Measurements from ENCODE around the gene PEX14. TPM values are rescaled to one million over a fixed set of nuclear protein-coding genes. Genes with fewer than 3 reads are reported as not detected.

PEX14 gene
- total and polyA plus RNA-seq, 2 experiments from 2014 or later = 17.6 to 19.6 TPM

- peaks cover 32% of the 10 kb centered on the region for H3K4me1 Mint-ChIP-seq
- H3K4me3 ChIP-seq = no peak overlapping the region
- TF ChIP-seq CREB1 (CRISPR knock-in tag; IDR thresholded peaks at IDR 0.05; ENCODE audit: low read depth) (no peak), ZNF114 (CRISPR knock-in tag; IDR thresholded peaks at IDR 0.05) (no peak), POLR2AphosphoS5 (IDR thresholded peaks at IDR 0.05; ENCODE audit: low read depth) (no peak), STAT1 (IDR thresholded peaks at IDR 0.05; ENCODE audit: unreplicated experiment) (no peak), ZNF331 (CRISPR knock-in tag; IDR thresholded peaks at IDR 0.05; ENCODE audit: low read depth) (no peak), JUNB (IDR thresholded peaks at IDR 0.05; ENCODE audit: unreplicated experiment) (no peak)
- TF ChIP-seq, protein P1, sequence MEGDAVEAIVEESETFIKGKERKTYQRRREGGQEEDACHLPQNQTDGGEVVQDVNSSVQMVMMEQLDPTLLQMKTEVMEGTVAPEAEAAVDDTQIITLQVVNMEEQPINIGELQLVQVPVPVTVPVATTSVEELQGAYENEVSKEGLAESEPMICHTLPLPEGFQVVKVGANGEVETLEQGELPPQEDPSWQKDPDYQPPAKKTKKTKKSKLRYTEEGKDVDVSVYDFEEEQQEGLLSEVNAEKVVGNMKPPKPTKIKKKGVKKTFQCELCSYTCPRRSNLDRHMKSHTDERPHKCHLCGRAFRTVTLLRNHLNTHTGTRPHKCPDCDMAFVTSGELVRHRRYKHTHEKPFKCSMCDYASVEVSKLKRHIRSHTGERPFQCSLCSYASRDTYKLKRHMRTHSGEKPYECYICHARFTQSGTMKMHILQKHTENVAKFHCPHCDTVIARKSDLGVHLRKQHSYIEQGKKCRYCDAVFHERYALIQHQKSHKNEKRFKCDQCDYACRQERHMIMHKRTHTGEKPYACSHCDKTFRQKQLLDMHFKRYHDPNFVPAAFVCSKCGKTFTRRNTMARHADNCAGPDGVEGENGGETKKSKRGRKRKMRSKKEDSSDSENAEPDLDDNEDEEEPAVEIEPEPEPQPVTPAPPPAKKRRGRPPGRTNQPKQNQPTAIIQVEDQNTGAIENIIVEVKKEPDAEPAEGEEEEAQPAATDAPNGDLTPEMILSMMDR (conservative IDR thresholded peaks at IDR 0.05; ENCODE audit: low read depth in 2 of 2) = peak; percentile 90 to 92
- no peak overlapping the region for H2AFZ ChIP-seq
- DNase-seq (ENCODE audit: low spot score) (peak; percentile 86), ATAC-seq (peak; percentile 86)
- H4K20me1 ChIP-seq (replicated peaks; ENCODE audit: insufficient read depth) = peaks cover 5% of the 10 kb centered on the region
- H3K9me3 Mint-ChIP-seq = no peaks in the 10 kb centered on the region
- no peaks in the 10 kb centered on the region for H3K36me3 ChIP-seq (ENCODE audit: insufficient read depth)
- no peaks in the 10 kb centered on the region for H3K9me2 ChIP-seq (ENCODE audit: insufficient read depth)
- H3K4me1 ChIP-seq (ENCODE audit: insufficient read depth) = peaks cover 21% of the 10 kb centered on the region
- no peak overlapping the region for H3K27ac Mint-ChIP-seq
- peaks cover 7% of the 10 kb centered on the region for H3K27me3 Mint-ChIP-seq (ENCODE audit: insufficient read depth, low read depth, poor library complexity)
- H3K4me2 ChIP-seq = 0 out of 2 replicates have a peak overlapping the region, but pooled peaks have one; percentile 1
- H3K79me2 ChIP-seq (replicated peaks; ENCODE audit: insufficient read depth) = peaks cover 56% of the 10 kb centered on the region
- peak overlapping the region; percentile 78; the same call in 1 of the 2 replicates for H3K27ac ChIP-seq (ENCODE audit: low read depth)
- no peaks in the 10 kb centered on the region for H3K27me3 ChIP-seq (ENCODE audit: insufficient read depth)
- H3K4me3 Mint-ChIP-seq = no peak overlapping the region; the same call in 2 of the 3 replicates
- no peaks in the 10 kb centered on the region for H3K36me3 Mint-ChIP-seq (ENCODE audit: low read depth)
- no peaks in the 10 kb centered on the region for H3F3A ChIP-seq (replicated peaks; ENCODE audit: low read depth)
Observed at GRCh38 chr1:10507111-10507879, 32.5 kb downstream of the PEX14 start.

GRCh38 chr1:10508511-10508951, 33.8 kb downstream of the PEX14 start:
- DNase-seq (ENCODE audit: low spot score) (peak; percentile 86), ATAC-seq (peak; percentile 69)
- Mint-ChIP-seq H3K9me3 (no peaks in the 10 kb centered on the region), H3K4me1 (peaks cover 38% of the 10 kb centered on the region), H3K27me3 (ENCODE audit: insufficient read depth, low read depth, poor library complexity) (peaks cover 7% of the 10 kb centered on the region), H3K4me3 (no peak overlapping the region), H3K27ac (peak overlapping the region; percentile 94), H3K36me3 (ENCODE audit: low read depth) (no peaks in the 10 kb centered on the region)
- H3K4me1 ChIP-seq (ENCODE audit: insufficient read depth) = peaks cover 25% of the 10 kb centered on the region
- no peaks in the 10 kb centered on the region for H3K36me3 ChIP-seq (ENCODE audit: insufficient read depth)
- H2AFZ ChIP-seq = no peak overlapping the region
- peaks cover 10% of the 10 kb centered on the region for H4K20me1 ChIP-seq (replicated peaks; ENCODE audit: insufficient read depth)
- TF ChIP-seq NANOG (IDR thresholded peaks at IDR 0.05; ENCODE audit: borderline replicate concordance) = no peak
- TF ChIP-seq EZH2 (IDR thresholded peaks at IDR 0.05; ENCODE audit: low read depth, unreplicated experiment) = no peak
- TF ChIP-seq, protein P2, sequence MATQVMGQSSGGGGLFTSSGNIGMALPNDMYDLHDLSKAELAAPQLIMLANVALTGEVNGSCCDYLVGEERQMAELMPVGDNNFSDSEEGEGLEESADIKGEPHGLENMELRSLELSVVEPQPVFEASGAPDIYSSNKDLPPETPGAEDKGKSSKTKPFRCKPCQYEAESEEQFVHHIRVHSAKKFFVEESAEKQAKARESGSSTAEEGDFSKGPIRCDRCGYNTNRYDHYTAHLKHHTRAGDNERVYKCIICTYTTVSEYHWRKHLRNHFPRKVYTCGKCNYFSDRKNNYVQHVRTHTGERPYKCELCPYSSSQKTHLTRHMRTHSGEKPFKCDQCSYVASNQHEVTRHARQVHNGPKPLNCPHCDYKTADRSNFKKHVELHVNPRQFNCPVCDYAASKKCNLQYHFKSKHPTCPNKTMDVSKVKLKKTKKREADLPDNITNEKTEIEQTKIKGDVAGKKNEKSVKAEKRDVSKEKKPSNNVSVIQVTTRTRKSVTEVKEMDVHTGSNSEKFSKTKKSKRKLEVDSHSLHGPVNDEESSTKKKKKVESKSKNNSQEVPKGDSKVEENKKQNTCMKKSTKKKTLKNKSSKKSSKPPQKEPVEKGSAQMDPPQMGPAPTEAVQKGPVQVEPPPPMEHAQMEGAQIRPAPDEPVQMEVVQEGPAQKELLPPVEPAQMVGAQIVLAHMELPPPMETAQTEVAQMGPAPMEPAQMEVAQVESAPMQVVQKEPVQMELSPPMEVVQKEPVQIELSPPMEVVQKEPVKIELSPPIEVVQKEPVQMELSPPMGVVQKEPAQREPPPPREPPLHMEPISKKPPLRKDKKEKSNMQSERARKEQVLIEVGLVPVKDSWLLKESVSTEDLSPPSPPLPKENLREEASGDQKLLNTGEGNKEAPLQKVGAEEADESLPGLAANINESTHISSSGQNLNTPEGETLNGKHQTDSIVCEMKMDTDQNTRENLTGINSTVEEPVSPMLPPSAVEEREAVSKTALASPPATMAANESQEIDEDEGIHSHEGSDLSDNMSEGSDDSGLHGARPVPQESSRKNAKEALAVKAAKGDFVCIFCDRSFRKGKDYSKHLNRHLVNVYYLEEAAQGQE (IDR thresholded peaks at IDR 0.05; ENCODE audit: unreplicated experiment) = no peak
- no peak for TF ChIP-seq CREB1 (CRISPR knock-in tag; IDR thresholded peaks at IDR 0.05; ENCODE audit: low read depth)
- no peak for TF ChIP-seq EZH2phosphoT487 (IDR thresholded peaks at IDR 0.05; ENCODE audit: unreplicated experiment)
- TF ChIP-seq, protein P3, sequence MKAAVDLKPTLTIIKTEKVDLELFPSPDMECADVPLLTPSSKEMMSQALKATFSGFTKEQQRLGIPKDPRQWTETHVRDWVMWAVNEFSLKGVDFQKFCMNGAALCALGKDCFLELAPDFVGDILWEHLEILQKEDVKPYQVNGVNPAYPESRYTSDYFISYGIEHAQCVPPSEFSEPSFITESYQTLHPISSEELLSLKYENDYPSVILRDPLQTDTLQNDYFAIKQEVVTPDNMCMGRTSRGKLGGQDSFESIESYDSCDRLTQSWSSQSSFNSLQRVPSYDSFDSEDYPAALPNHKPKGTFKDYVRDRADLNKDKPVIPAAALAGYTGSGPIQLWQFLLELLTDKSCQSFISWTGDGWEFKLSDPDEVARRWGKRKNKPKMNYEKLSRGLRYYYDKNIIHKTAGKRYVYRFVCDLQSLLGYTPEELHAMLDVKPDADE (IDR thresholded peaks at IDR 0.05) = no peak
- TF ChIP-seq ZNF331 (CRISPR knock-in tag; IDR thresholded peaks at IDR 0.05; ENCODE audit: low read depth) = no peak
- TF ChIP-seq, protein P1 (conservative IDR thresholded peaks at IDR 0.05; ENCODE audit: low read depth in 2 of 2) = no peak
- no peak for TF ChIP-seq ZNF114 (CRISPR knock-in tag; IDR thresholded peaks at IDR 0.05)
- TF ChIP-seq JUNB (IDR thresholded peaks at IDR 0.05; ENCODE audit: unreplicated experiment) = no peak
- no peak for TF ChIP-seq POLR2AphosphoS5 (IDR thresholded peaks at IDR 0.05; ENCODE audit: low read depth)
- no peak for TF ChIP-seq STAT1 (IDR thresholded peaks at IDR 0.05; ENCODE audit: unreplicated experiment)
- H3K4me3 ChIP-seq = no peak overlapping the region
- peaks cover 58% of the 10 kb centered on the region for H3K79me2 ChIP-seq (replicated peaks; ENCODE audit: insufficient read depth)
- peak overlapping the region; percentile 49 for H3K4me2 ChIP-seq
- peak overlapping the region; percentile 78 for H3K27ac ChIP-seq (ENCODE audit: low read depth)
- H3F3A ChIP-seq (replicated peaks; ENCODE audit: low read depth) = no peaks in the 10 kb centered on the region; the same call in 1 of the 2 replicates
- no peaks in the 10 kb centered on the region for H3K9me2 ChIP-seq (ENCODE audit: insufficient read depth)
- no peaks in the 10 kb centered on the region for H3K27me3 ChIP-seq (ENCODE audit: insufficient read depth)

Measured in GM23338 (cell line).